Uterus (tissue), 4 donors: ENCODE measurements around the gene CDKN2B-AS1. TPM values are rescaled to one million over a fixed set of nuclear protein-coding genes. Genes with fewer than 3 reads are reported as not detected.
"Not testable (repeated sequence)": the region's sequence is repeated elsewhere in the genome, so short reads cannot be mapped to it uniquely, and the experiment has no call there.

Source experiments
- DNase-seq, 2 donors: peaks; one replicate each; pipeline ENCODE4 v3.0.0-alpha.2; 2019 to 2020
- H3K27ac ChIP-seq, 2 donors: fragments of 200-600 bp; sonication (generic); 1 replicate in 1 of 2; 2 replicates in 1 of 2; pipeline ENCODE4 v1.5.1; 2016 to 2018
- H3K27me3 ChIP-seq, 2 donors: fragments of 200-600 bp; sonication (generic); one replicate each; pipeline ENCODE4 v1.5.1; 2018 to 2019; ENCODE audit warnings: control low read depth in 1 of 2
- H3K36me3 ChIP-seq, 2 donors: fragments of 200-600 bp; sonication (generic); one replicate each; pipeline ENCODE4 v1.5.1; 2019; ENCODE audit warnings: control low read depth in 1 of 2
- H3K4me1 ChIP-seq, 2 donors: fragments of 200-600 bp; sonication (generic); one replicate each; pipeline ENCODE4 v1.5.1; 2018 to 2019; ENCODE audit warnings: control low read depth in 1 of 2
- H3K4me3 ChIP-seq, 2 donors: fragments of 200-600 bp; sonication (generic); 1 replicate in 1 of 2; 2 replicates in 1 of 2; pipeline ENCODE4 v1.5.1; 2018 to 2019; ENCODE audit warnings: mild to moderate bottlenecking in 1 of 2
- H3K9me3 ChIP-seq, 2 donors: fragments of 200-600 bp; sonication (generic); one replicate each; pipeline ENCODE4 v1.5.1; 2019; ENCODE audit warnings: control low read depth in 1 of 2
- CTCF ChIP-seq, 4 experiments: fragments of 200-600 bp in 2 of 4; fragments of 450-650 bp in 2 of 4; sonication (generic) in 2 of 4; IDR thresholded peaks; one replicate each; pipeline ENCODE4 v1.5.1; 2016 to 2019; ENCODE audit warnings: antibody characterized with exemption in 4 of 4, mild to moderate bottlenecking in 2 of 4, moderate library complexity in 1 of 4
- POLR2A ChIP-seq, 2 donors: fragments of 450-650 bp; IDR thresholded peaks; one replicate each; pipeline ENCODE4 v1.6.1; 2016; ENCODE audit warnings: antibody characterized with exemption in 2 of 2, mild to moderate bottlenecking in 1 of 2, moderate library complexity in 1 of 2
- intact Hi-C: fragments of 100-400 bp; cut with DNase I; formaldehyde crosslinking; loops from one replicate; pipeline ENCODE4 v1.15.1; 2023; ENCODE audit warnings: low total_unique reads
- total RNA-seq, 4 donors: library from RNA; depleted of rRNA in 3 of 4; stranded (reverse); fragments of >200 nt in 3 of 4; gene quantifications; one replicate each; pipeline versions ENCODE4 v1.1.0 to v1.2.4, GENCODE V29; 2014 to 2023
- donor health status: DM: yes; HTN: yes; CAD: no.

The CDKN2B-AS1 gene
- total RNA-seq, 4 donors from 2014 or later, result 0.29 to 1.8 (median 0.35) TPM; not detected in 1

- intact Hi-C loops, result no loop called here
- no peaks in the 10 kb centered on the region for H3K4me1 ChIP-seq
- no peak for DNase-seq
- no peaks in the 10 kb centered on the region for H3K27me3 ChIP-seq
- no peak overlapping the region for H3K27ac ChIP-seq
- no peak overlapping the region for H3K4me3 ChIP-seq
- no peaks in the 10 kb centered on the region for H3K36me3 ChIP-seq
- H3K9me3 ChIP-seq, result no peaks in the 10 kb centered on the region
- TF ChIP-seq CTCF (IDR thresholded peaks at IDR 0.05) (no peak), POLR2A (IDR thresholded peaks at IDR 0.05) (no peak)
These were observed 58.6 kb downstream of the CDKN2B-AS1 start for GRCh38 chr9:22053178-22053577.

GRCh38 chr9:22054076-22054475 lies 59.5 kb downstream of the CDKN2B-AS1 start:
- H3K27me3 ChIP-seq, result no peaks in the 10 kb centered on the region
- no peak overlapping the region for H3K4me3 ChIP-seq
- no peak for DNase-seq
- H3K36me3 ChIP-seq, result no peaks in the 10 kb centered on the region
- H3K27ac ChIP-seq, result no peak overlapping the region
- intact Hi-C loops, result no loop called here
- no peaks in the 10 kb centered on the region for H3K4me1 ChIP-seq
- TF ChIP-seq CTCF (IDR thresholded peaks at IDR 0.05) (no peak), POLR2A (IDR thresholded peaks at IDR 0.05) (no peak)
- no peaks in the 10 kb centered on the region for H3K9me3 ChIP-seq

DNA sequence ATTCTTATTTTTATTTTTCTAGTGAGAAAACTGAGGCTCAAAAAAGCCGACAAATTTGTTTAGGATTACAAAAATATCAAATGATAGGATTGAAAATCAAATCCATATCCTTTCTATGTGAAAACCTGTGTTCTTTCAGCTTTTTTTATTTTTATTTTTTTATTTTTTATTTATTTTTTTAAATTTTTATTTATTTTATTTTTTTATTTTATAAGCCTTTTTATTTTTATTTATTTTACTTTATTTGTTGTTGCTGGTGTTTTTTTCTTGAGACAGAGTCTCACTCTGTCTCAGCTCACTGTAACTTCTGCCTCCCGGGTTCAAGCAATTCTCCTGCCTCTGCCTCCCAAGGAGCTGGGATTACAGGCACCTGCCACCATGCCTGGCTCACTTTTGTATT lies 59.9 kb downstream of the CDKN2B-AS1 start:
- DNase-seq, result no peak
- no peaks in the 10 kb centered on the region for H3K36me3 ChIP-seq
- TF ChIP-seq POLR2A (IDR thresholded peaks at IDR 0.05) (no peak), CTCF (IDR thresholded peaks at IDR 0.05) (no peak)
- no peaks in the 10 kb centered on the region for H3K4me1 ChIP-seq
- no peak overlapping the region for H3K27ac ChIP-seq
- no peaks in the 10 kb centered on the region for H3K27me3 ChIP-seq
- intact Hi-C loops, result no loop called here
- no peak overlapping the region for H3K4me3 ChIP-seq
- no peaks in the 10 kb centered on the region for H3K9me3 ChIP-seq

DNA sequence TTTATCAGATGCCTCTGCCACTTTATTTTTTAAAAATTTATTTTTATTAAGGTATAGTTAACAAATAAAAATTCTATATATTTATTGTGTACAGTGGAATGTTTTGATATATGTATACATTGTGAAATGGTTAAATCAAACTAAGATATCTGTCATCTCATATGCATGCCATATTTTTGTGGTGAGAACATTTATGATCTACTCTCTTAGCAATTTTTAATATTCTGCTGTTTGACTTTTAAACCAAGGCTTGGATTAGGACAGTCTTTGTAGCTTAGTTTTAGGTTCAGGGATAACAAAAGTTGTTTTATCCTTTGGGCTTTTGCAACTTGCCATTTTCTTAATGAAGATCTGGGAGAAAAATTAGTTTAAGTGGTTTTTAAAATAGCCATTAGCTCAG lies 60.5 kb downstream of the CDKN2B-AS1 start:
- Histone ChIP-seq H3K4me1 (no peaks in the 10 kb centered on the region), H3K9me3 (no peaks in the 10 kb centered on the region), H3K36me3 (no peaks in the 10 kb centered on the region), H3K27me3 (no peaks in the 10 kb centered on the region), H3K4me3 (no peak overlapping the region), H3K27ac (no peak overlapping the region)
- intact Hi-C loops, result no loop called here
- TF ChIP-seq POLR2A (IDR thresholded peaks at IDR 0.05), result no peak
- no peak for TF ChIP-seq CTCF (IDR thresholded peaks at IDR 0.05)
- DNase-seq, result no peak

DNA sequence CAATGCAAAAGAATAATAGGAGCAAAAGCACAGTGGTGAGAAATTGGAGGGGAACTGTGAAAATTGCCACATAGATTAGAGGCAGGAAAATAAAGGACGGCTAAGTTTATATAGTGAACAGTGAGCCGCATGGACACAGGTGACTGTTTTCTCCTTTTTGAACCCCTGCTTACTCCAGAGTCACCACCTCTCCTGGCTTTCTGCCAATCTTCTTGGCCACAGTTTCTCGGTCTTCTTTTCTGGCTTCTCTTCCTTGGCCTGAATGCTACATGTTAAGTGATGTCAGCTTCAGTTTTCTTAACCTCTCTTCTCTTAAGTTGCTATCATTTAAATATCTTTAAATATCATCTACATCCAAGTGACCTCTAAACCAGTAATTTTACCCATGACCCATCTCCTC lies 61.8 kb downstream of the CDKN2B-AS1 start:
- no peak for TF ChIP-seq POLR2A (IDR thresholded peaks at IDR 0.05)
- no peak for TF ChIP-seq CTCF (IDR thresholded peaks at IDR 0.05)
- intact Hi-C loops, result no loop called here

DNA sequence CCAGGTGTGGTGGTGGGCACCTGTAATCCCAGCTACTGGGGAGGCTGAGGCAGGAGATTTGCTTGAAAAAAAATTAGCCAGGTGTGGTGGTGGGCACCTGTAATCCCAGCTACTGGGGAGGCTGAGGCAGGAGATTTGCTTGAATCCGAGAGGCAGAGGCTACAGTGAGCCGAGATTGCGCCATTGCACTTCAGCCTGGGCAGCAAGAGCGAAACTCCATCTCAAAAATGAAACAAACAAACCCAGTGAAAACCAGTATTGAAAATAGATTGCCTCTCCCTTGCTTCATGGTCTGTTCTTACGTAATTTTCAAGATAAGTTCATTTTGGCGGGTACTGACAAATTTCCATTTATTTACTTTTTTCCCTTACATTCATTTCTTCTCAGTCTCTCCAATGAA lies 63.4 kb downstream of the CDKN2B-AS1 start:
- DNase-seq, H3K27ac ChIP-seq, intact Hi-C loops, H3K4me3 ChIP-seq, H3K36me3 ChIP-seq, H3K27me3 ChIP-seq, H3K9me3 ChIP-seq, H3K4me1 ChIP-seq: not testable (repeated sequence)

More for the DNA sequence above, 61.8 kb downstream of the CDKN2B-AS1 start:
- no peak overlapping the region for H3K27ac ChIP-seq
- H3K4me3 ChIP-seq, result no peak overlapping the region
- H3K9me3 ChIP-seq, result no peaks in the 10 kb centered on the region
- no peaks in the 10 kb centered on the region for H3K36me3 ChIP-seq
- H3K4me1 ChIP-seq, result no peaks in the 10 kb centered on the region
- no peaks in the 10 kb centered on the region for H3K27me3 ChIP-seq
- no peak for DNase-seq
